HepG2 (cell line): Measurements from ENCODE around the gene WWC1. TPM values are rescaled to one million over a fixed set of nuclear protein-coding genes. Genes with fewer than 3 reads are reported as not detected.
"Not testable (repeated sequence)": the region's sequence is repeated elsewhere in the genome, so short reads cannot be mapped to it uniquely, and the experiment has no call there.

Source experiments
- ATAC-seq: fragments of 200-7000 bp; cut with Tn5 transposase; 3 replicates; pipeline ENCODE4 v1.9.1; 2020; ENCODE audit warnings: mild to moderate bottlenecking, moderate library complexity
- BruUV-seq: library from RNA; stranded (reverse); fragments of 400-500 nt; replicated peaks from 2 replicates; lab custom pipeline; 2021; lab: Mats Ljungman, UMichigan
- CTCF ChIA-PET: fragments of 300-600 bp; formaldehyde crosslinking; extraction: SDS; loops from one replicate; lab custom pipeline; 2021; ENCODE audit warnings: low total read pairs, inconsistent platforms, low intra/inter-chr PET ratio; lab: Yijun Ruan, JAX
- POLR2A ChIA-PET: fragments of 350-600 bp; sonication (Branson Sonifier 250); formaldehyde crosslinking; loops from one replicate; lab custom pipeline; 2020; ENCODE audit warnings: antibody characterized with exemption, inconsistent platforms; lab: Yijun Ruan, JAX
- DNase-seq: peaks from one replicate; pipeline ENCODE4 v3.0.0-alpha.2; 2015; ENCODE audit warnings: low spot score
- FAIRE-seq: peaks from 3 replicates; lab custom pipeline; 2011; peaks lifted over from hg19 to GRCh38; lab: Jason Lieb, UNC
- H2AFZ ChIP-seq: one replicate; pipeline ENCODE4 v1.6.1; 2011; ENCODE audit warnings: low read length, inconsistent platforms
- H3K27ac ChIP-seq: fragments of 300-600 bp; 3 replicates; pipeline ENCODE4 v1.8.0; 2011; ENCODE audit warnings: mixed run types, mild to moderate bottlenecking, mixed read lengths, low read length, inconsistent platforms; ENCODE audit not compliant: insufficient read depth; ENCODE audit errors: extremely low read length
- H3K27me3 ChIP-seq, 2 experiments: fragments of 200-600 bp in 1 of 2; 2 replicates in 1 of 2; 3 replicates in 1 of 2; pipeline versions ENCODE4 v1.6.0 to v1.8.0; 2011; ENCODE audit warnings: low read length in 2 of 2, mild to moderate bottlenecking in 2 of 2, moderate library complexity in 2 of 2, inconsistent platforms in 1 of 2; ENCODE audit not compliant: insufficient read depth in 2 of 2, control insufficient read depth in 1 of 2
- H3K36me3 ChIP-seq, 2 experiments: fragments of 200-600 bp in 1 of 2; replicated peaks in 1 of 2; 2 replicates in 1 of 2; 3 replicates in 1 of 2; pipeline versions ENCODE4 v1.5.1 to v1.8.0; 2011; ENCODE audit warnings: low read length in 2 of 2, inconsistent platforms in 1 of 2; ENCODE audit not compliant: insufficient read depth in 2 of 2, control insufficient read depth in 1 of 2
- H3K4me1 ChIP-seq: 2 replicates; pipeline ENCODE4 v1.5.1; 2012; ENCODE audit warnings: low read length, inconsistent platforms; ENCODE audit not compliant: insufficient read depth
- H3K4me2 ChIP-seq: 2 replicates; pipeline ENCODE4 v1.6.0; 2011; ENCODE audit warnings: low read depth, low read length, inconsistent platforms
- H3K4me3 ChIP-seq, 3 experiments: fragments of 200-600 bp in 1 of 3; sonication (generic), shearing (Covaris generic) in 1 of 3; replicated peaks in 1 of 3; 2 replicates each; pipeline ENCODE4 v1.5.1; 2011 to 2016; ENCODE audit warnings: low read length in 3 of 3, inconsistent platforms in 2 of 3, low read depth in 2 of 3, mild to moderate bottlenecking in 2 of 3, control low read depth in 1 of 3, mixed read lengths in 1 of 3; ENCODE audit not compliant: insufficient read depth in 1 of 3
- H3K79me2 ChIP-seq: one replicate; pipeline ENCODE4 v1.6.1; 2011; ENCODE audit warnings: low read length, inconsistent platforms; ENCODE audit not compliant: insufficient read depth
- H3K9ac ChIP-seq: 2 replicates; pipeline ENCODE4 v1.6.0; 2011; ENCODE audit warnings: mild to moderate bottlenecking, low read depth, low read length, inconsistent platforms; ENCODE audit not compliant: insufficient read depth
- H3K9me3 ChIP-seq: 2 replicates; pipeline ENCODE4 v1.5.1; 2012; ENCODE audit warnings: mild to moderate bottlenecking, low read length
- H4K20me1 ChIP-seq: 2 replicates; pipeline ENCODE4 v1.6.0; 2011; ENCODE audit warnings: inconsistent platforms, mild to moderate bottlenecking, low read length, moderate library complexity; ENCODE audit not compliant: insufficient read depth
- ATF7 ChIP-seq, 2 experiments: fragments of 450-650 bp in 1 of 2; sonication (generic) in 1 of 2; formaldehyde crosslinking in 1 of 2; IDR thresholded peaks; 2 replicates each; pipeline versions ENCODE4 v1.4.0 to v1.6.1; 2016 to 2020; ENCODE audit warnings: antibody characterized with exemption in 1 of 2, mild to moderate bottlenecking in 1 of 2, missing genetic modification reagents in 1 of 2
- ETV5 ChIP-seq: IDR thresholded peaks from 2 replicates; pipeline ENCODE4 v1.6.1; 2018; ENCODE audit warnings: missing biosample characterization, missing genetic modification reagents, inconsistent platforms, borderline replicate concordance
- FIP1L1 ChIP-seq: fragments of 200-400 bp; formaldehyde crosslinking; IDR thresholded peaks from 2 replicates; pipeline ENCODE4 v1.6.1; 2018; ENCODE audit warnings: low read depth, mild to moderate bottlenecking, low read length, moderate library complexity, borderline replicate concordance; ENCODE audit not compliant: insufficient read depth
- FOXA1 ChIP-seq, 2 experiments: fragments of 450-650 bp in 1 of 2; sonication (generic) in 1 of 2; formaldehyde crosslinking in 1 of 2; IDR thresholded peaks; 2 replicates each; pipeline versions ENCODE4 v1.4.0 to v1.6.1; 2016 to 2020; ENCODE audit warnings: missing genetic modification reagents in 1 of 2
- HOXA9 ChIP-seq: sonication (generic); formaldehyde crosslinking; IDR thresholded peaks from 2 replicates; pipeline ENCODE4 v1.8.1; 2022; ENCODE audit warnings: missing genetic modification reagents, mild to moderate bottlenecking, moderate library complexity, borderline replicate concordance
- LCORL ChIP-seq, 2 experiments: fragments of 450-650 bp in 1 of 2; sonication (generic) in 1 of 2; formaldehyde crosslinking in 1 of 2; IDR thresholded peaks; 2 replicates each; pipeline versions ENCODE4 v1.5.0 to v1.6.1; 2017 to 2020; ENCODE audit warnings: antibody characterized with exemption in 1 of 2, missing genetic modification reagents in 1 of 2
- MATR3 ChIP-seq: sonication (generic); formaldehyde crosslinking; IDR thresholded peaks from 2 replicates; pipeline ENCODE4 v1.4.0; 2020; ENCODE audit warnings: missing genetic modification reagents
- MYC ChIP-seq: sonication (generic); formaldehyde crosslinking; IDR thresholded peaks from 2 replicates; pipeline ENCODE4 v1.9.0; 2021; ENCODE audit warnings: missing genetic modification reagents, borderline replicate concordance
- NCOA1 ChIP-seq: sonication (generic); formaldehyde crosslinking; IDR thresholded peaks from 2 replicates; pipeline ENCODE4 v1.9.0; 2021; ENCODE audit warnings: missing genetic modification reagents
- NR2F6 ChIP-seq, 2 experiments: IDR thresholded peaks; 2 replicates each; pipeline ENCODE4 v1.6.1; 2016; ENCODE audit warnings: antibody characterized with exemption in 1 of 2, mild to moderate bottlenecking in 1 of 2
- POLR2AphosphoS2 ChIP-seq: IDR thresholded peaks from 2 replicates; pipeline ENCODE4 v1.6.1; 2011; ENCODE audit warnings: low read depth, low read length, improper control_type of control experiment
- RBAK ChIP-seq: sonication (generic); formaldehyde crosslinking; IDR thresholded peaks from 2 replicates; pipeline ENCODE4 v1.5.1; 2020; ENCODE audit warnings: mild to moderate bottlenecking, missing genetic modification reagents
- YEATS2 ChIP-seq: sonication (generic); formaldehyde crosslinking; IDR thresholded peaks from 2 replicates; pipeline ENCODE4 v1.4.0; 2020; ENCODE audit warnings: missing genetic modification reagents, borderline replicate concordance
- ZNF121 ChIP-seq: sonication (generic); formaldehyde crosslinking; IDR thresholded peaks from 2 replicates; pipeline ENCODE4 v1.5.0; 2020; ENCODE audit warnings: mild to moderate bottlenecking, missing genetic modification reagents
- ZNF501 ChIP-seq: sonication (generic); formaldehyde crosslinking; IDR thresholded peaks from 2 replicates; pipeline ENCODE4 v1.5.1; 2020; ENCODE audit warnings: mild to moderate bottlenecking, moderate library complexity, missing genetic modification reagents
- ZNF639 ChIP-seq: conservative IDR thresholded peaks from 2 replicates; pipeline ENCODE4 v1.6.1; 2018; ENCODE audit warnings: missing genetic modification reagents
- WGBS: methylation state at CpG from one replicate; pipeline ENCODE4 v1.1.6; 2017; ENCODE audit warnings: low lambda C conversion rate; 5-methylcytosine and 5-hydroxymethylcytosine counted together
- in situ Hi-C: cut with HindIII; loops from 2 replicates; pipeline ENCODE4 v1.10.0; 2017; ENCODE audit warnings: low pct_unique_long_range_greater_than_20kb; ENCODE audit not compliant: extremely low pct_ligation_motif_present
- intact Hi-C: fragments of 100-400 bp; cut with micrococcal nuclease; formaldehyde crosslinking; loops from one replicate; pipeline ENCODE4 v1.10.0; 2022; ENCODE audit not compliant: unreplicated experiment
- polyA plus RNA-seq, 8 experiments: library from polyadenylated mRNA; depleted of rRNA in 3 of 8; stranded (reverse) in 7 of 8; unstranded in 1 of 8; fragments of >200 nt; fragmentation: Illumina TruSeq in 4 of 8; extraction: Trizol in 4 of 8; gene quantifications; 2 replicates each; pipeline versions ENCODE4 v1.2.1 to v1.2.3, GENCODE V29; 2011 to 2016; ENCODE audit warnings: low read depth in 4 of 8, missing spikeins in 1 of 8, mixed read lengths in 1 of 8; ENCODE audit not compliant: insufficient read depth in 1 of 8
- total RNA-seq, 5 experiments: library from RNA; depleted of rRNA; stranded (reverse); fragments of >200 nt; fragmentation: Illumina TruSeq; extraction: Trizol; gene quantifications; 2 replicates each; pipeline ENCODE4 v1.2.3, GENCODE V29; 2016; ENCODE audit warnings: low read depth in 1 of 5

WWC1 gene
- total and polyA plus RNA-seq, 2 of the 13 experiments (the other 11 are each of a cell fraction or from before 2014, with no cell fraction given): 8.3 to 17.9 TPM

GRCh38 chr5:168434746-168435321 is 143.4 kb downstream of the WWC1 start (continued):
- TF ChIP-seq LCORL (IDR thresholded peaks at IDR 0.05) (no peak), LCORL (CRISPR knock-in tag; IDR thresholded peaks at IDR 0.05) (no peak), POLR2AphosphoS2 (no peak), HOXA9 (CRISPR knock-in tag) (no peak), RBAK (CRISPR knock-in tag) (no peak)

GRCh38 chr5:168435340-168435739 is 143.9 kb downstream of the WWC1 start:
- H3K27ac ChIP-seq, POLR2A ChIA-PET, FAIRE-seq, H3K4me2 ChIP-seq, DNase-seq, in situ Hi-C loops, H3K27me3 ChIP-seq, H2AFZ ChIP-seq, H3K4me1 ChIP-seq, BruUV-seq, CTCF ChIA-PET, ATAC-seq, H3K79me2 ChIP-seq, H3K4me3 ChIP-seq, H4K20me1 ChIP-seq, H3K9ac ChIP-seq, H3K9me3 ChIP-seq: not testable (repeated sequence)
- intact Hi-C loops: loop anchor here (5.0 kb wide), 1 partner anchor 168 kb away; no protein-coding TSS in a partner anchor
- peak; percentile 87 for TF ChIP-seq ZNF121 (CRISPR knock-in tag)
- 99% methylated on average over 4 of the region's 4 CpGs for WGBS
- peaks cover 11 to 41% of the 10 kb centered on the region in 2 experiments; a peak in 4 of 5 replicates for H3K36me3 ChIP-seq

DNA sequence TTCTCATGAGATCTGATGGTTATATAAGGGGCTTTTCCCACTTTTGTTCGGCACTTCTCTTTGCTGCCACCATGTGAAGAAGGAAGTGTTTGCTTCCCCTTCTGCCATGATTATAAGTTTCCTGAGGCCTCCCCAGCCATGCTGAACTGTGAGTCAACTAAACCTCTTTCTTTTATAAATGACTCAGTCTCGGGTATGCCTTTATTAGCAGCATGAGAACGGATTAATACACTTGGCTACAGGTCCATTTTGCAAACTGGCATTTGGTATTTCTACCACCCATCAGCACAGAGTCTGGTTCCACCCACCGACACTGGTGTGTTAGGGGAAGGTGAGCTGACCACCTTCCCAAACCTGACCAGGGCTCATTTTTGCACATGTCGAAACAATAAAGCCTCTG is 146.9 kb downstream of the WWC1 start:
- no peak for FAIRE-seq
- intact Hi-C loops: loop anchor here (5.0 kb wide), 1 partner anchor 171 kb away; no protein-coding TSS in a partner anchor
- TF ChIP-seq MYC (CRISPR knock-in tag): no peak
- TF ChIP-seq MATR3 (CRISPR knock-in tag): no peak
- no peak for TF ChIP-seq ZNF639 (CRISPR knock-in tag)
- no peak for TF ChIP-seq ETV5
- no peak for TF ChIP-seq YEATS2
- TF ChIP-seq FIP1L1: no peak
- no peak for TF ChIP-seq NR2F6 (IDR thresholded peaks at IDR 0.05)
- TF ChIP-seq NR2F6 (CRISPR knock-in tag; IDR thresholded peaks at IDR 0.05): no peak
- no peak for TF ChIP-seq ATF7 (IDR thresholded peaks at IDR 0.05)
- no peak for TF ChIP-seq ATF7 (CRISPR knock-in tag; IDR thresholded peaks at IDR 0.05)
- TF ChIP-seq NCOA1: no peak
- TF ChIP-seq FOXA1 (IDR thresholded peaks at IDR 0.05): no peak
- TF ChIP-seq FOXA1 (CRISPR knock-in tag; IDR thresholded peaks at IDR 0.05): no peak
- no peak for TF ChIP-seq ZNF501

More for the DNA sequence above, 146.9 kb downstream of the WWC1 start:
- Histone ChIP-seq H3K36me3 (peaks cover 11 to 40% of the 10 kb centered on the region in 2 experiments; a peak in 4 of 5 replicates), H4K20me1 (no peaks in the 10 kb centered on the region), H3K27ac (no peak overlapping the region), H3K9me3 (no peaks in the 10 kb centered on the region), H3K4me1 (no peaks in the 10 kb centered on the region), H3K9ac (no peak overlapping the region), H2AFZ (no peak overlapping the region), H3K27me3 (no peaks in the 10 kb centered on the region; a peak in 1 of 5 replicates), H3K4me2 (no peak overlapping the region), H3K4me3 (no peak overlapping the region), H3K79me2 (no peaks in the 10 kb centered on the region)
- ChIA-PET CTCF (no interaction called here), POLR2A (no interaction called here)
- no peak for ATAC-seq
- WGBS: 92% methylated on average over 5 of the region's 5 CpGs
- no TSS peak for BruUV-seq
- in situ Hi-C loops: no loop called here
- DNase-seq: no peak
